K562 (cell line): ENCODE data around the gene SLC12A6. TPM values are rescaled to one million over a fixed set of nuclear protein-coding genes. Genes with fewer than 3 reads are reported as not detected.

ENCODE experiments used
- BCOR ChIP-seq: fragments of 450-650 bp; IDR thresholded peaks from 2 replicates; pipeline ENCODE4 v1.6.1; 2016
- BRD4 ChIP-seq: fragments of 200-600 bp; sonication (generic); IDR thresholded peaks from 2 replicates; pipeline ENCODE4 v1.6.1; 2017; ENCODE audit warnings: inconsistent platforms
- CAMTA2 ChIP-seq: fragments of 250-450 bp; sonication (Bioruptor Pico); conservative IDR thresholded peaks from 2 replicates; pipeline ENCODE4 v1.5.1; 2022
- E2F3 ChIP-seq: fragments of 250-450 bp; sonication (Bioruptor Pico); IDR thresholded peaks from 2 replicates; pipeline ENCODE4 v1.4.0; 2020; ENCODE audit warnings: mild to moderate bottlenecking
- E2F8 ChIP-seq: fragments of 450-650 bp; IDR thresholded peaks from 2 replicates; pipeline ENCODE4 v1.7.1; 2018; ENCODE audit warnings: mild to moderate bottlenecking, low read depth; ENCODE audit not compliant: partially characterized antibody
- HNRNPL ChIP-seq: fragments of 200-400 bp; formaldehyde crosslinking; IDR thresholded peaks from 2 replicates; pipeline ENCODE4 v1.6.1; 2017; ENCODE audit warnings: low read depth, mild to moderate bottlenecking, low read length
- MEF2A ChIP-seq: IDR thresholded peaks from 2 replicates; pipeline ENCODE4 v1.6.1; 2011; ENCODE audit warnings: low read depth, mild to moderate bottlenecking, low read length, moderate library complexity; ENCODE audit not compliant: control insufficient read depth
- NR1H2 ChIP-seq: sonication (generic); formaldehyde crosslinking; IDR thresholded peaks from 2 replicates; pipeline ENCODE4 v1.4.0; 2020; ENCODE audit warnings: mild to moderate bottlenecking, missing genetic modification reagents
- PATZ1 ChIP-seq: fragments of 250-450 bp; sonication (Bioruptor Pico); IDR thresholded peaks from 2 replicates; pipeline ENCODE4 v1.5.0; 2020; ENCODE audit warnings: mild to moderate bottlenecking, borderline replicate concordance
- TAL1 ChIP-seq: fragments of 450-650 bp; IDR thresholded peaks from 2 replicates; pipeline ENCODE4 v1.6.1; 2016; ENCODE audit warnings: mild to moderate bottlenecking
- TFAP4 ChIP-seq: sonication (generic); formaldehyde crosslinking; IDR thresholded peaks from 2 replicates; pipeline ENCODE4 v1.8.0; 2022; ENCODE audit warnings: missing genetic modification reagents, mild to moderate bottlenecking, moderate library complexity, borderline replicate concordance
- ZBTB33 ChIP-seq: sonication (generic); formaldehyde crosslinking; IDR thresholded peaks from 2 replicates; pipeline ENCODE4 v1.8.1; 2023; ENCODE audit warnings: mild to moderate bottlenecking, missing genetic modification reagents
- ZNF384 ChIP-seq: IDR thresholded peaks from 2 replicates; pipeline ENCODE4 v1.6.1; 2012; ENCODE audit warnings: low read depth, low read length, improper control_type of control experiment
- ZNF696 ChIP-seq: fragments of 250-450 bp; sonication (Bioruptor Pico); conservative IDR thresholded peaks from 2 replicates; pipeline ENCODE4 v1.4.0; 2020; ENCODE audit warnings: mild to moderate bottlenecking, moderate library complexity
- ZNF778 ChIP-seq: fragments of 450-650 bp; formaldehyde crosslinking; IDR thresholded peaks from 2 replicates; pipeline ENCODE4 v1.4.0; 2020; ENCODE audit warnings: mild to moderate bottlenecking, moderate library complexity
- polyA plus RNA-seq, 8 experiments: library from polyadenylated mRNA; depleted of rRNA in 4 of 8; stranded (reverse) in 5 of 8; unstranded in 3 of 8; fragments of >200 nt; fragmentation: Nextera tagmentation in 2 of 8; fragmentation: Illumina TruSeq in 1 of 8; extraction: Ambion mirVana in 2 of 8; extraction: Trizol in 1 of 8; gene quantifications; 2 replicates each; pipeline versions ENCODE4 v1.2.1 to v1.2.3, GENCODE V29; 2011 to 2014; ENCODE audit warnings: inconsistent platforms in 1 of 8, missing spikeins in 1 of 8
- total RNA-seq, 7 experiments: library from RNA; depleted of rRNA in 6 of 7; stranded (reverse); fragments of >200 nt in 6 of 7; fragmentation: Illumina TruSeq in 2 of 7; extraction: Trizol in 2 of 7; gene quantifications; 2 replicates each; pipeline versions ENCODE4 v1.2.1 to v1.2.3, GENCODE V29; 2011 to 2021; ENCODE audit warnings: low replicate concordance in 1 of 7

Gene SLC12A6
- total and polyA plus RNA-seq, 9 of the 15 experiments (the other 6 are each of a cell fraction or from before 2014, with no cell fraction given) = 1.4 to 16.4 (median 6.7) TPM

- TF ChIP-seq PATZ1 (CRISPR knock-in tag) (no peak), E2F8 (no peak), TAL1 (no peak), ZNF778 (no peak), HNRNPL (no peak), CAMTA2 (no peak), MEF2A (no peak), NR1H2 (CRISPR knock-in tag) (no peak), E2F3 (CRISPR knock-in tag) (no peak), ZBTB33 (CRISPR knock-in tag) (no peak), ZNF384 (no peak), BRD4 (no peak), TFAP4 (CRISPR knock-in tag) (no peak), ZNF696 (CRISPR knock-in tag) (no peak), BCOR (no peak)
Measured at GRCh38 chr15:34318277-34319079, 19.1 kb downstream of the SLC12A6 start (continued).
